Vagina (tissue), 2 donors: ENCODE data around the gene PIP4K2A. TPM values are rescaled to one million over a fixed set of nuclear protein-coding genes. Genes with fewer than 3 reads are reported as not detected.

Experiments used
- DNase-seq, 2 donors: peaks; one replicate each; pipeline ENCODE4 v3.0.0-alpha.2; 2017; ENCODE audit errors: extremely low spot score in 2 of 2
- H3K27ac ChIP-seq: fragments of 200-600 bp; sonication (generic); one replicate; pipeline ENCODE4 v1.5.1; 2019
- H3K27me3 ChIP-seq: fragments of 200-600 bp; sonication (generic); one replicate; pipeline ENCODE4 v1.5.1; 2019
- H3K36me3 ChIP-seq, 2 donors: fragments of 200-600 bp; sonication (generic); one replicate each; pipeline ENCODE4 v1.5.1; 2017 to 2019
- H3K4me1 ChIP-seq: fragments of 200-600 bp; sonication (generic); one replicate; pipeline ENCODE4 v1.5.1; 2019
- H3K4me3 ChIP-seq, 2 donors: fragments of 200-600 bp; sonication (generic); 1 replicate in 1 of 2; 2 replicates in 1 of 2; pipeline ENCODE4 v1.5.1; 2016 to 2019
- H3K9me3 ChIP-seq: fragments of 200-600 bp; sonication (generic); one replicate; pipeline ENCODE4 v1.5.1; 2019
- CTCF ChIP-seq, 3 experiments: fragments of 450-650 bp in 2 of 3; fragments of 200-600 bp in 1 of 3; sonication (generic) in 1 of 3; IDR thresholded peaks; one replicate each; pipeline ENCODE4 v1.5.1; 2017 to 2019; ENCODE audit warnings: antibody characterized with exemption in 3 of 3, mild to moderate bottlenecking in 2 of 3, moderate library complexity in 2 of 3
- POLR2A ChIP-seq, 2 donors: fragments of 450-650 bp; IDR thresholded peaks; one replicate each; pipeline ENCODE4 v1.6.1; 2017; ENCODE audit warnings: antibody characterized with exemption in 2 of 2, mild to moderate bottlenecking in 2 of 2, moderate library complexity in 2 of 2
- POLR2AphosphoS5 ChIP-seq, 2 donors: sonication (generic); formaldehyde crosslinking; IDR thresholded peaks; one replicate each; pipeline ENCODE4 v1.9.0; 2017; ENCODE audit warnings: antibody characterized with exemption in 2 of 2, mild to moderate bottlenecking in 2 of 2, low read depth in 1 of 2; ENCODE audit not compliant: insufficient read depth in 1 of 2
- intact Hi-C: fragments of 100-400 bp; cut with DNase I; formaldehyde crosslinking; loops from one replicate; pipeline ENCODE4 v1.15.1; 2023
- total RNA-seq: library from RNA; depleted of rRNA; stranded (reverse); fragments of >200 nt; gene quantifications from one replicate; pipeline ENCODE4 v1.2.3, GENCODE V29; 2016

PIP4K2A gene
- total RNA-seq, 1 donor from 2014 or later, result 20.6 TPM

DNA sequence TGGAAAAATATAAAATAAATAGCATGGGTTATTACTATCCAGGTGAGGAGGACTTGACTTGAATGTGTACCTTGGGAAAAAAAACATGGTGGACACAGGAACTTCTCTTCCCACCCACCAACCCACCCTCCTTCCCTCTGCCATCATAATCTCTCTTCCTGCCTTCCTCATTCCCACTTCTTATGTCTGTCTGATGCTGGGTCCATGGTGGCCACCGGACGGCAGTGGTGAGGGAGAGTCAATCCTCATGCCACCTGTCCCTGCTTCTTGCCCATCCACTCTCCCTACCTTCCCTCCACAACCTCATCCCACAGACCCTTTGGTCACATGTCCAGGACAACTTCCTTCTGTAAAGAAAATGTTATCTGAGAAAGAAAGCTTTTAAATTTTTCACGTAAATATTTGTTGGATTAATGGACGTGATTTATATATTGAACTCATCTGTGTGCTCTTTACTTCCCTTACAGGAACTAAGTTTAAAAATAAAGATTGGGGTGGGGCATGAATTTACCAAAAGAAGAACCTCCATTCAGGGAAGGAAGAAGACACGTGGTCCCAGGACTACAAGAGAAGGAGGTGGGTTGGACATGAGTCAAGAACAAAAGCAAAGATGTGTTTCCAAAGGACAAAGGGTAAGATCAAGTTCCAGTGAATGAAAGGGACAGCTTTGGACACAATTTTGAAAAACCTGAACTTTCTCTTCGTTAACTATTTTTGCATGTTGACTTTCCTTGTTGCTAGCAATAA is 104.5 kb downstream of the PIP4K2A start:
- intact Hi-C loops, result no loop called here
- no peaks in the 10 kb centered on the region for H3K9me3 ChIP-seq
- peaks cover 0 to 4% of the 10 kb centered on the region in 2 donors for H3K36me3 ChIP-seq
- H3K4me3 ChIP-seq, result no peak overlapping the region
- no peak for DNase-seq
- H3K4me1 ChIP-seq, result peaks cover 13% of the 10 kb centered on the region
- no peaks in the 10 kb centered on the region for H3K27me3 ChIP-seq
- TF ChIP-seq POLR2AphosphoS5 (IDR thresholded peaks at IDR 0.05; ENCODE audit: insufficient read depth in 1 of 2, low read depth in 1 of 2) (no peak), CTCF (IDR thresholded peaks at IDR 0.05) (no peak), POLR2A (IDR thresholded peaks at IDR 0.05) (no peak)
- no peak overlapping the region for H3K27ac ChIP-seq

GRCh38 chr10:22609251-22609650 is 105.1 kb downstream of the PIP4K2A start:
- H3K27me3 ChIP-seq, result no peaks in the 10 kb centered on the region
- H3K27ac ChIP-seq, result no peak overlapping the region
- no peak overlapping the region for H3K4me3 ChIP-seq
- peaks cover 0 to 4% of the 10 kb centered on the region in 2 donors for H3K36me3 ChIP-seq
- no peaks in the 10 kb centered on the region for H3K9me3 ChIP-seq
- H3K4me1 ChIP-seq, result peaks cover 11% of the 10 kb centered on the region
- DNase-seq, result no peak
- TF ChIP-seq CTCF (IDR thresholded peaks at IDR 0.05), result no peak
- TF ChIP-seq POLR2AphosphoS5 (IDR thresholded peaks at IDR 0.05; ENCODE audit: insufficient read depth in 1 of 2, low read depth in 1 of 2), result no peak
- no peak for TF ChIP-seq POLR2A (IDR thresholded peaks at IDR 0.05)
- intact Hi-C loops, result no loop called here

GRCh38 chr10:22607261-22607660 is 107.1 kb downstream of the PIP4K2A start:
- no peak for TF ChIP-seq CTCF (IDR thresholded peaks at IDR 0.05)
- TF ChIP-seq POLR2A (IDR thresholded peaks at IDR 0.05), result no peak
- no peak for TF ChIP-seq POLR2AphosphoS5 (IDR thresholded peaks at IDR 0.05; ENCODE audit: insufficient read depth in 1 of 2, low read depth in 1 of 2)
- DNase-seq, result no peak
- H3K4me3 ChIP-seq, result no peak overlapping the region
- H3K9me3 ChIP-seq, result no peaks in the 10 kb centered on the region
- H3K4me1 ChIP-seq, result peaks cover 11% of the 10 kb centered on the region
- no peaks in the 10 kb centered on the region for H3K27me3 ChIP-seq
- H3K36me3 ChIP-seq, result peaks cover 0 to 4% of the 10 kb centered on the region in 2 donors
- intact Hi-C loops, result no loop called here
- no peak overlapping the region for H3K27ac ChIP-seq

DNA sequence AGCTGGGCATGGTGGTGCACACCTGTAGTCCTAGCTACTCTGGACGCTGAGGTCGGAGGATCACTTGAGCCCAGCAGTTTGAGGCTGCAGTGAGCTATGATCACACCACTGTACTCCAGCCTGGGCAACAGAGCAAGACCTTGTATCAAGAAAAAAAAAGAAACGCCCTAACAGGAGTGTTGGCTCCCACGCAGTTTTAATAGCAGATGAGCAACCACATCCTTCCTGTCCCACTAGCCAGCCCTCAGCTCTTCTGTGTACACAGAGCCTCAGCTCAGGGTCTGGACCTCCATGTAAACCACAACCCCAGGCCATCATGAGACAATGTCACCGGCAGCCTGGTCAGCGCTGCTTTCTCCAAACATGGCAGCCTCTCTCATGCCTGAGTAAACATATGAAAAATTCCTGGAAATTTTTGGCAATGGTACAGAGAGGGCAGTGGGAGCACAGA is 108.2 kb downstream of the PIP4K2A start:
- TF ChIP-seq CTCF (IDR thresholded peaks at IDR 0.05) (no peak), POLR2AphosphoS5 (IDR thresholded peaks at IDR 0.05; ENCODE audit: insufficient read depth in 1 of 2, low read depth in 1 of 2) (no peak), POLR2A (IDR thresholded peaks at IDR 0.05) (no peak)
- no peaks in the 10 kb centered on the region for H3K9me3 ChIP-seq
- H3K36me3 ChIP-seq, result peaks cover 0 to 4% of the 10 kb centered on the region in 2 donors
- intact Hi-C loops, result no loop called here
- DNase-seq, result no peak
- no peak overlapping the region for H3K27ac ChIP-seq
- H3K4me1 ChIP-seq, result peaks cover 11% of the 10 kb centered on the region
- H3K27me3 ChIP-seq, result no peaks in the 10 kb centered on the region
- H3K4me3 ChIP-seq, result no peak overlapping the region

- Histone ChIP-seq H3K4me1 (peaks cover 11% of the 10 kb centered on the region), H3K9me3 (no peaks in the 10 kb centered on the region), H3K27me3 (no peaks in the 10 kb centered on the region), H3K27ac (peak overlapping the region; percentile 47), H3K36me3 (peaks cover 0 to 4% of the 10 kb centered on the region in 2 donors), H3K4me3 (no peak overlapping the region)
- intact Hi-C loops, result no loop called here
- DNase-seq, result no peak
- no peak for TF ChIP-seq CTCF (IDR thresholded peaks at IDR 0.05)
- peak in 1 of 2 donors; percentile 40 for TF ChIP-seq POLR2AphosphoS5 (IDR thresholded peaks at IDR 0.05; ENCODE audit: insufficient read depth in 1 of 2, low read depth in 1 of 2)
Observed at GRCh38 chr10:22605168-22605567, 109.2 kb downstream of the PIP4K2A start.
